COR-L47 (cell line): ENCODE data around the gene FASTKD3.
"Not testable (repeated sequence)": the region's sequence is repeated elsewhere in the genome, so short reads cannot be mapped to it uniquely, and the experiment has no call there.

Experiments used
- DNase-seq: peaks from one replicate; lab custom pipeline; 2025; lab: John Stamatoyannopoulos, UW

The FASTKD3 gene

GRCh38 chr5:7868773-7869473 is at the start of gene FASTKD3, which contains the start of gene MTRR:
FASTKD3 (minus strand) TSS chr5:7869031; CDS start chr5:7868083, 948 bp downstream.
MTRR (plus strand) TSS chr5:7869148; CDS start chr5:7870795, 1,647 bp downstream.
- DNase-seq = peak; percentile 93

GRCh38 chr5:7917130-7918123 is 48.6 kb upstream of the FASTKD3 start:
- DNase-seq = no peak

GRCh38 chr5:7916171-7916804 is 47.5 kb upstream of the FASTKD3 start:
- DNase-seq = no peak

- DNase-seq = not testable (repeated sequence)
Measured at GRCh38 chr5:7911429-7911771, 42.6 kb upstream of the FASTKD3 start.

GRCh38 chr5:7910738-7911428 is 42.1 kb upstream of the FASTKD3 start:
- no peak for DNase-seq

- DNase-seq = no peak
Measured at GRCh38 chr5:7908317-7908716, 39.5 kb upstream of the FASTKD3 start.

GRCh38 chr5:7907612-7908011 is 38.8 kb upstream of the FASTKD3 start:
- DNase-seq = no peak

- no peak for DNase-seq
Measured at GRCh38 chr5:7904170-7904569, 35.3 kb upstream of the FASTKD3 start.

GRCh38 chr5:7902666-7903625 is 34.1 kb upstream of the FASTKD3 start:
- no peak for DNase-seq

- no peak for DNase-seq
Measured at GRCh38 chr5:7902201-7902600, 33.4 kb upstream of the FASTKD3 start.

- DNase-seq = no peak
Measured at GRCh38 chr5:7897014-7897600, 28.3 kb upstream of the FASTKD3 start.

GRCh38 chr5:7894860-7895259 is 26.0 kb upstream of the FASTKD3 start:
- no peak for DNase-seq

- no peak for DNase-seq
Measured at GRCh38 chr5:7894439-7894838, 25.6 kb upstream of the FASTKD3 start.

- DNase-seq = no peak
Measured at GRCh38 chr5:7888901-7889300, 20.1 kb upstream of the FASTKD3 start.

- peak; percentile 27 for DNase-seq
Measured at GRCh38 chr5:7886849-7887475, 18.1 kb upstream of the FASTKD3 start.

- DNase-seq = no peak
Measured at GRCh38 chr5:7884491-7885267, 15.8 kb upstream of the FASTKD3 start.

- DNase-seq = no peak
Measured at GRCh38 chr5:7882926-7883325, 14.1 kb upstream of the FASTKD3 start.

GRCh38 chr5:7881816-7882215 is 13.0 kb upstream of the FASTKD3 start:
- no peak for DNase-seq

- DNase-seq = no peak
Measured at GRCh38 chr5:7881091-7881490, 12.3 kb upstream of the FASTKD3 start.
